ENCODE measurements around the gene LTC4S.

- TF ChIP-seq CTCF (IDR thresholded peaks at IDR 0.05; ENCODE audit: low read length) (no peak), EZH2 (IDR thresholded peaks at IDR 0.05; ENCODE audit: borderline replicate concordance, low read length) (no peak)
Measured at GRCh38 chr5:179828756-179829421, 35.1 kb downstream of the LTC4S start.

All from OCI-LY1 (cell line).